GM18870 (cell line): ENCODE results near the gene ACBD4.

Source experiments
- ATAC-seq: cut with Tn5 transposase; IDR thresholded peaks from one replicate; pipeline ENCODE4 v1.9.1; 2021; ENCODE audit warnings: moderate library complexity; ENCODE audit not compliant: unreplicated experiment

ACBD4 gene

DNA sequence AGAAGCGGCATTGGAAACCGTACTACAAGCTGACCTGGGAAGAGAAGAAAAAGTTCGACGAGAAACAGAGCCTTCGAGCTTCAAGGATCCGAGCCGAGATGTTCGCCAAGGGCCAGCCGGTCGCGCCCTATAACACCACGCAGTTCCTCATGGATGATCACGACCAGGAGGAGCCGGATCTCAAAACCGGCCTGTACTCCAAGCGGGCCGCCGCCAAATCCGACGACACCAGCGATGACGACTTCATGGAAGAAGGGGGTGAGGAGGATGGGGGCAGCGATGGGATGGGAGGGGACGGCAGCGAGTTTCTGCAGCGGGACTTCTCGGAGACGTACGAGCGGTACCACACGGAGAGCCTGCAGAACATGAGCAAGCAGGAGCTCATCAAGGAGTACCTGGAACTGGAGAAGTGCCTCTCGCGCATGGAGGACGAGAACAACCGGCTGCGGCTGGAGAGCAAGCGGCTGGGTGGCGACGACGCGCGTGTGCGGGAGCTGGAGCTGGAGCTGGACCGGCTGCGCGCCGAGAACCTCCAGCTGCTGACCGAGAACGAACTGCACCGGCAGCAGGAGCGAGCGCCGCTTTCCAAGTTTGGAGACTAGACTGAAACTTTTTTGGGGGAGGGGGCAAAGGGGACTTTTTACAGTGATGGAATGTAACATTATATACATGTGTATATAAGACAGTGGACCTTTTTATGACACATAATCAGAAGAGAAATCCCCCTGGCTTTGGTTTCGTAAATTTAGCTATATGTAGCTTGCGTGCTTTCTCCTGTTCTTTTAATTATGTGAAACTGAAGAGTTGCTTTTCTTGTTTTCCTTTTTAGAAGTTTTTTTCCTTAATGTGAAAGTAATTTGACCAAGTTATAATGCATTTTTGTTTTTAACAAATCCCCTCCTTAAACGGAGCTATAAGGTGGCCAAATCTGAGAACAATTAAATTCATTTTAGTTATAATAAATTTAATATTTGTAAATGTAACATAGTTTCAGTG is 14.5 kb downstream of the ACBD4 start:
- no peak for ATAC-seq

DNA sequence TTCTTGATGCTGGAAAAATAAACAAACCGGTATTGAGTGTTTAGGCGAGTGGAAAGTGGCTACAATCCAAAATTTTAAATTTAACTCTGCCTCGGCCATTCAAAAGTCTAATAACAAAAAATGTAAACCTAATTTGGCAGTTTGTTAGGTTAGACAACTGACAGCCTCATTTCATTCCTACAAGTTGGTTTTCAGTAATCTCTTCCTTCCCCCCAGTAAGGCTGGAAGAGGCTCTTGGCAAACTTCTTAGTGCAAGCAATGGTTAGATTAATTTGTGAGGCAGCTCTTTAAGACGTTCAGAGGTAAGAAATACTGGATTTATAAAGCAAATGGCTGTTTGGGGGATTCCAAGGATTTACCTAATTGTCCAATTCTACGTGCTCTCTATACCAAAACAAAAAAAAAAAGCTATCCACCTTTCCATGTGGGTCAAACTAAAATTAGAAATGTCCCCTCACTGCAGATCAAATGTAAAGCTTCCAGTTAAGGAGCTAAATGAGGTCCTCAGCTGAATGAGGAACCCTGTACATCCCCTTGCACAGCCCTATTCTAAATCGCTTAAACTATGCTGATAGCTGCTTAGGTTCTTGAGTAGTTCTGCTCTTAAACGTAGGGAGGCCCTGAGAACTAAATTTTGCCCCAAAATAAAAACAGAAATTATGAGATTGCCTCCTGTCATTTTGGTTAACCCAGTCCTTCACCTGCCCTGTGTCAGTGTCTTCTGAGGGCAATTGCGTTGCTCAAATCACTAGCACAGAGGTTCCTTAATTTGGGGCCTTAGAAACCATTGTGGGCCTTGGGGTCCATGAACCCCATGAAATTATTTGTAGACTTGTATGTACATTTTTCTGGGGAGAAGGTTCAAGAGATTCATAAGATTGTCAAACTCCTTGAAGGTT is 15.7 kb downstream of the ACBD4 start:
- no peak for ATAC-seq

DNA sequence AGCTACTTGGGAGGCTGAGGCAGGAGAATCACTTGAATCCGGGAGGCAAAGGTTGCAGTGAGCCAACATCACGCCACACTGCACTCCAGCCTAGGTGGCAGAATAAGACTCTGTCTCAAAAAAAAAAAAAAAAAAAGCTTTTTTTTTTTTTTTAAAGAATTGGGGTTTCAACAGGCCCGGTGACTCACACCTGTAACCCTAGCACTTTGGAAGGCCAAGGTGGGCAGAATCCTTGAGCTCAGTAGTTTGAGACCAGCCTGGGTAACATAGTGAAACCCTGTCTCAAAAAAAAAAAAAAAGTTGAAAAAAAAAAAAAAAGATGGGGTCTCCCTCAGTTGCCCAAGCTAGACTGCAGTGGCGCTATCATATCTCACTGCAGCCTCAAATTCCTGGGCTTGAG is 19.5 kb downstream of the ACBD4 start:
- ATAC-seq, result no peak

DNA sequence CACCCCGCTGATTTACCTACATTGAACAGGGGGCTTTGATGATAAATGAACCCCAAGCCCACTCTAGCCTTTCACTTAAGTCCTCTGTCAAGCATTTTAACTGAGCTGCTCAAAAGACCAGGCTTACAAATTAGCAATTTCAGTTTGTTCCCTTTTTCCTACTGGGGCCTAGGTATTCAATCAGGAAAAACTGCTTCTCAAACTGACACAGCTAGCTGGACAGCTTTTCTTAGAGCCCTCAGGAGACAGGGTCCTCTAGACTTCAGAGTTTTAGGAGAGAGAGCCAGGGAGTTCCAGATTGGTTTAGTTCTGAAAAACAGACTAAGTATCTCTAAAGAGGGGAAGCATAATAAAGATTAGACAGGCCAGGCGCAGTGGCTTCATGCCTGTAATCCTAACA is 20.0 kb downstream of the ACBD4 start:
- ATAC-seq, result no peak

DNA sequence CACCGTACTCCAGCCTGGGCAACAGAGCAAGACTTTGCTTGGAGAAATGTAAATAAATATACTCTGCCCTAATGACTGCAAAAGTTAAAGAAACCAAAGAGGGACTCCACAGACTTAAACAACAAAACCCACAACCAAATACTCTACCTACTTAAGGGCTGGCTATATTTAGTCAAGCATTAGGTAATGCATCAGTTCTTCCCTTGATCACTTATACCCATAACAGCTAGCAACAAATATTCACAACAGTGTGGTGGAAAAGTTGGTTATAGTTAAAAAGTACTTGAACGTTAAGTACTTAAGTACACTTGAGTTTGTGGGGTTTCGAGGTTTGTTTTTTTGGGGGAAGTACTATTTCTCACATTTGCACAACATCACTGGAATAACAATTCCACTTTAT is 20.8 kb downstream of the ACBD4 start:
- ATAC-seq, result no peak

DNA sequence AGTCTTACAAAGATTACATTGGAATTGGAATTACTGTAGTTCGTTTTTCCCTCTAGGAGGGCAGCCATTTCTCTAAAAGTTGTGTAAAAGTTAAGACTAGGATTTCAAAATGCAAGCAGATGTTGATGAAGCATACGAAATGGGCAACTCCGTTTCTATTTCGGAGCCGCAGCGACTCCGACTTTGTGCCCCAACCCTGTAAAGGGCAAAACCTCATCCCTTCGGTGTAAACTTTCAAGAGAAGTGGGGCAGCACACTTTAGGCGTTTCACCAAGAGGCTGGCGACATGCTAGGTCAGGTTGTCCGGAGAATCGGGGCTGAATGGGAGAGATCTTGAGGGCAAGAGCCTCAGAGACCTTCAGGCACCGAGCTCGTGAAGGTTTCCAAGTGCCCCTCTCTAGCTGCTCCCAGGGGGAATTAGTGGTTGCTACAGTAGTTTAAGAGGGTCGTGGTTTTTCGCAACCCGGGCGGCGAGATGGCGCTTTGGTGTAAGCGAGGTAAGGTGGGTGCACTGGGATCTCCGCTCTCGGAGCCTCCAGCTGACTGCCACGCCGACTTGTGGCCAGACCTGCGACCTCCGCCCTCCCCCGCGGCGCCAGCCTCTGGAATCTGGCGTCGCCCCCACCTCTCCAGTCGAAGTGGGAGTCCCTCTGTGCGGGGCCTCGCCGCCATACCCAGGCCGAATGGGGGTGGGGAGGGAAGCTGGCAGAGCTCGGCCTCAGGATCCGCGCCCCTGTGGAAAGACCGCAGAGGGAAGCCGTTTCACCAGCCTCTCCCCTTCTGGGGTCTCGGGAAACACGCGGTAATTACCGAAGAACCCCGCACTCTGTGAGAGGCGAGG is 25.2 kb downstream of the ACBD4 start:
- peak; percentile 5 for ATAC-seq

DNA sequence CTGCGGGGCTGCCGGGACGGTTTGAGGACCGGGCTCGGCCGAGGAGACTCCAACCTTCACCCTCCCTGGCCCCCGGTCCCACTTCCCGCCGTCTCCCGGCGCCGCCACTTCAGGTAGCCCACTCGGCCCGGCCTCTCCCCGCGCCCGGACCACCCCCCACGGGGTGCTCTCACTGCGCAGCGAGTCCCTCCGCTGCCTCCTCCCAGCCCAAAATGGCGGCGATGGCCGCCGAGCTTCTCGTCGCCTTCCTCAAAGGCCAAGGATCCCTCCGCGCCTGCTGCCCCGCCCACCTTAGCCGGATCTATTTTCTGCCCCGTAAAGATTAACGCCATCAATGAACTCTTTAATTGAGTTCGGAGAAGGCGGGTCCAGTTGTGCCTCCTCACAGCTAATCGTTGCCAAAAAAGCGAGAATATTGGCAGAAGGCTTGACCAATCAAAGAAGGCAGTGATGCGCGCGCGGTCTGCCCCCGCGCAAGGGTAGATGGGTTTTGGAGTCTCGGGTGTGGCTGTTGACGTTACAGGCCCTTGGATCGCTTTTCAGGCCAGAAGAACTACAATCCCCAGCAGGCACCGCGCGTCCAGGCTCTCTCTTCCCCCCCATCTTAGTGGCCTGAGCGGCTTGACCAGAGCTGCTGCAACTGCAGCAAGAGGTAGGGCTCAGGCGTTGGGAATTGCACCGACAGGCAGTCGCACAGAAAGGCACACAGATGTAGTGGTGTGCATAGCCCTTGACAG is 26.0 kb downstream of the ACBD4 start, which contains the start of gene HEXIM2:
Gene HEXIM2, plus strand, starts transcription at position 588 of the 737 bp plus-strand sequence. CDS start 919 bp downstream, outside the sequence.
- ATAC-seq, result peak; percentile 89

DNA sequence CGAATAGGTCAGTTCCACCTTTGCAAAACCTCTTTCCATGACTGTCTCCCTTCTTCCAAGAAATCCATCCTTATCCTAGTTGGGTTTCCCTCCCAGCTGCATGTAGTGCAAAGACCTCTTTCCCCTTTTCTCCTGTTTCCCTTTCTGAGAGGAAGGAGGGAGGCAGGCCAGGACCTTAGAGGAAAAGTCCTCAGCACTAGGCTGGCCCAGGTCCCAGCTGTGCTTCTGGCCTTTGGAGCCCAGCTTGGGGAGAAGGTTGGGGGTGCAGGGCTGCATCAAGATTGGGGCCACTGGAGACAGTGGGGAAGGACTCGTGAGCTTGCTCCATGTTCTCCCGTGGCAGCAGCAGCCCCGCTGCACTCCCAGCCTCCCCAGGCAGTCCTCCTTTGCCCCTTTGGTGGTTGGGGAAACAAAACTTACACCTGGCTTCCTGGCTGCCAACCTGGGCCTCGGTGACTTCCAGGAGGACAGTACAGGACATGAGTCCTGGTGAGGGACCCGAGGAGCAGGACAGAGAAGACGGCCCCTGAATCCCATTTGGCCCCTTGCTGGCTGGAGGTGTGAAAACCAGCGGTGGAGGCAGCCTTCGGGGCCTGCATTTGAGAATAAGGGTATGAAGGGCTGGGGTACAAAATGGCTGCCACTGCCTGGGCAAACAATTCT is 26.7 kb downstream of the ACBD4 start:
- no peak for ATAC-seq

DNA sequence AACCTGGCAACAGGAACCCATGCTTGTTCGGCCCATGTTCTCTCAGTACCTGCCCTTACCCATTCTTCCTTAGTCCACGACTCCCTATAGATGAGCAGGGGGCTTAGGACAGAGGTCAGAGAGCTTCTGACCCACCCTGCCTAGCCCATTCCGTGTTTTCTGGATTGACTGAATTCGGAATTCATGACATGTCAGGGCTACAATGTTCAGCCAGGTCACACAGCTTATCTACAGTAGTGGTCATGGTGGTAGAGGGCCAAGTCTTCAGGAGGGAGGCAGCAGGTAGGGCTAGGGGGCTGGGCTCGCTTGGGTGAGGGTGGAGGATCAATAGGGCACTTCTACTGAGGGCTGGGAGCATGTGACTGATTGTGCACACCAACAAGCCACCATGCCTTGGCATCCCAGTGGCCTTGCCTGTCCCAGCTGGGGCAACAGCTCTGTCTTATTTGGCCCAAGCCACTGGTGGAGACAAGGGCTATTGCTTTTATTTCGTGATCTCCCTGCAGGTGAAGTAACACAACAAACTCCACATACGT is 29.3 kb downstream of the ACBD4 start:
- no peak for ATAC-seq

DNA sequence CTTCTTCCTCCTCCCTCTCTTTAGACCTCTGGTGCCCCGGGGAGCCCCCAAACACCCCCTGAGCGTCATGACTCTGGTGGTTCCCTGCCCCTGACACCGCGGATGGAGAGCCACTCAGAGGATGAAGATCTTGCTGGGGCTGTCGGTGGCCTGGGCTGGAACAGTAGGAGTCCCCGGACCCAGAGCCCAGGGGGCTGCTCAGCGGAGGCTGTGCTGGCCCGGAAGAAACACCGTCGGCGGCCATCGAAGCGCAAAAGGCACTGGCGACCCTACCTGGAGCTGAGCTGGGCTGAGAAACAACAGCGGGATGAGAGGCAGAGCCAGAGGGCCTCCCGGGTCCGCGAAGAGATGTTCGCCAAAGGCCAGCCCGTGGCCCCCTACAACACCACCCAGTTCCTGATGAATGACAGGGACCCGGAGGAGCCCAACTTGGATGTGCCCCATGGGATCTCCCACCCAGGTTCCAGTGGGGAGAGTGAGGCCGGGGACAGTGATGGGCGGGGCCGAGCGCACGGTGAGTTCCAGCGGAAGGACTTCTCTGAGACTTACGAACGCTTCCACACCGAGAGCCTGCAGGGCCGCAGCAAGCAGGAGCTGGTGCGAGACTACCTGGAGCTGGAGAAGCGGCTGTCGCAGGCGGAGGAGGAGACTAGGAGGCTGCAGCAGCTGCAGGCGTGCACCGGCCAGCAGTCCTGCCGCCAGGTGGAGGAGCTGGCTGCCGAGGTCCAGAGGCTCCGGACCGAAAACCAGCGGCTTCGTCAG is 33.7 kb downstream of the ACBD4 start:
- ATAC-seq, result no peak

DNA sequence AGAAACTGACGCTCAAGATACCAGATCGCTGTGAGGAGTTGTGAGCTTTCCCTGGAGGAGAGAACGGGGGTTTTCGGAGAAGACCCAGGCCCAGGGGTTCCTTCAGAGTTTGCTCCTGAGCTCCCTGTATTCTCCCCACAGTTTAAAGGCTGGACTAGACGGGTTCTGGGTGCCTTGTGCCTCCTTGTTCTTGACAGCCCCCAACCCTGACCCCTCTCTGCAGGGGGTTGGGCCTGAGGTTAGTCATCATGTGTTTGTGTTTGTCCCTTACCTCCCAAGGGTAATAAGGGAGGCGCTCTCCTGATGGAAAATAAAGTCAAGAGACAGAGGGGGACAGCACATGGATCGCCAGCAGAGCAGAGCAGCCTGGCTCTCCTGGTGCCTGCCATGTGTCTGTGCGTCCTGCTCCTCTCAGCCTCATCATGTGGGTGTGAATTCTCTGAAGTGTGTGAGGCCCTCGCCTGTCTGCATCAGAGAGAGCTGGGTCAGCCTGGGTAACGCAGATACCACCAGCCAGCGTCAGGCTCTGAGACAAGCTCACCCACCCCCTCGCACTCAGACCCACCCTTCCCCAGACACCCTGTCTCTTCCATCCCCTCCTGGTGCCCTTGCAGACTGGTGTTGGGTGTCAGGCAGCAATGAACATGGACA is 34.9 kb downstream of the ACBD4 start:
- ATAC-seq, result no peak

DNA sequence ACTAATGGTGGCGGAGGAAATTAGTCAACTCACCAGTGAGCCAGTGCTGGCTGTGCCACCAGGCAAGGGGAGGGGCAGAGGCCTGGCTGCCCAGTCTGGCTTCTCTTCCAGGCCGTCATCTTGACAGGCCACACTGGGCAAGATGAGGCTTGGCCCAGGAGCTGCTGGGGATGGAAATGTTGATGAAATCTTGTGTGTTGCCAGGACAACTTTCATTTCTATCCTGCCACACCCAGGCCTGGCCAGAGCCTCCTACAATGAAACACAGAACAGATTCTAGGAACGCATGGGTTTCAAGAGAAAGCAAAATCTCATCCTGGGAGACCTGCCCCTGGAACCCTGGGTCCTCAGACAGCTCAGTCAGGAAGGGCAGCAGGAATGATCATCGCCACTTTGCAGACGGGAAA is 35.4 kb downstream of the ACBD4 start:
- ATAC-seq, result no peak

DNA sequence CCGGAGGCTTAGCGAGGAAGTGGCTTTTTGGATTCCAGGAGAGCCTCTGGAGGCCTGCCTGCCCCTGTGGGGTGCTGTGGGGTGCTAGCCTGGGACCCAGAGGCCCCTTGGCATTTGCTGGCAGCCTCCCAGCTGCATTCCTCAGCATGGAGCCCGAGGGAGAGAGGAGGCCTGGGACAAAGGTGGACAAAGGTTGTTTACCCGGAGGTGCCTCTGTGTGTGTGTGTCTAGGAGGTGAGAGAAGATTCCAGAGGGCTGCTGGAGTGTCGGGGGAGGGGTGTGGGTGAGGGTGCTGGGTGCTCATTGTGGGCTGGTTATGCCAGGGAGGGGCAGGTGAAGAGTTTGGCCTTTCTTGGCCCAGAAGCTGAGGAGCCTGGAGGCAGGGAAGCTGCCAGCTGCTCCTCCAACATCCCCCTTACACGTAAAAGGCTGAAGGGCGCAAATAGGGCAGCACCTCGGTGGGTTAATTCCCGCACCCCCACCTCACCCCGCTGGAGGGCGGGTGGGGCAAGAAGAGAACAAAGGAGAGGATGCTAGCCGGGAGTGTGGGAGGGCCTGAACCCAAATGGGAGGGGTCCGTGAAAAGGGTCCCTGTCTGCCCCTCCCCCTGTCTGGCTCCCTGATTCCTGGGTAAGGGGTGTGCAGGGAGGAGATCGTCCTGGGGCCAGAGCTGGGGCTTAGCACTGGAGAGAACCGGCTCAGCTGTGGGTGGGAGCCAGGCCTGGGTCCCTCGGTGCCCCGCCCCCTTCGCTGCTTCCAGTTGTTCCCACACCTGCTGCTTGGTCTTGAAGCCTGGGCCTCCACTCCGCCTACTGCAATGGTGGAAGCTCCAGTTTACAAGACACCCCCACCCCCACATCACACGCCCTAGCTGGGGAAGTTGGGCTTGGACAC is 36.1 kb downstream of the ACBD4 start:
- ATAC-seq, result no peak

DNA sequence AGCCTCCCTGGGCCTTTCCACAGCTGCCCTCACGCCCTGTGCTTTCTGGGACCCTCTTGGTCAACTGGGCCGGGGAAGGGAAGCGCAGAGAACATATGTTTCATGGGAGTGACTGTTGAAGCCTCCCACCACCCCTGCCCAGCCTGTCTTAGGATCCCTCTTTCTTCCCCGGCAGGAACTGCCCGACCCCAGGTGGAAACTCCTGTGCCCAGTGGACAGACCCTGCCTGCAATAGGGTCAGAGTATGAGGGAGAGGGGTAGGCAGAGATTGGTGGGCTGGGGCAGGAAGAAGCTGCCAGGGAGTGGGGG is 36.7 kb downstream of the ACBD4 start:
- no peak for ATAC-seq

DNA sequence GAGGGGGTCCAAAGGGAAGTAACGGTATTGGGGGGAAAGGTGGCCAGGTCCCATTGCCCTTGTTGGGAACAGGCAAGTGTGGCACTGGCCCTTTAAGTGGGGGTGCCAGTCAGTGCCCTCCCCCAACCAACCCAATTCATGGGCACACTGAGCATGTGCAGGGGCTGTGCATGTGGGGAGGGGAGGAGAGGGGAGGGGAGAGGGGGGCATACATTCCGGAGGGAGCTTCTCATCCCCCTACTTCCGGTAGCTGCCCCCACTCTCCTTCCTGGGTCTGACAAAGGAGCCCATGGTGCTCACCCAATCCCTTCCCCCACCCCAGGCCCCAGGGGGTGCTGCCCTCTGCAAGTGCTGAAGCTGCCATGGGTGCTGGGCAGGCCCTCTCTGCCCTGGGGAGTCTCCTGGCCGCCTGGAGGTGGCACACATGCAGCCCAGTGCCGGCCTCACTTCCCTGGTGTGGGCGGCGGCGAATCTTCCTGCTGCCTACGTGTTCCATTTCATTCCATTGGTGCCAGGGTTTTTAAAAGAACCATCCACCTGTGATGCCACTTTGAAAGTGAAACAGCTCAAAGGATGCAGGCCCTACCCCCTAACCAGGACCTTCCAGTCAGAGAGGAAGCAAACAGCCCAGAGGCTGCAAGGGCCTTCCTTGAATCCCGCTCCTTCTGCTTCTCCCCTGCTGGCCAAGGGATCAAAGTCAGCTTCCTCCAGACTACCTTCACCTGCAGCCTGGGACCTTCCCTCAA is 37.2 kb downstream of the ACBD4 start:
- ATAC-seq, result no peak

DNA sequence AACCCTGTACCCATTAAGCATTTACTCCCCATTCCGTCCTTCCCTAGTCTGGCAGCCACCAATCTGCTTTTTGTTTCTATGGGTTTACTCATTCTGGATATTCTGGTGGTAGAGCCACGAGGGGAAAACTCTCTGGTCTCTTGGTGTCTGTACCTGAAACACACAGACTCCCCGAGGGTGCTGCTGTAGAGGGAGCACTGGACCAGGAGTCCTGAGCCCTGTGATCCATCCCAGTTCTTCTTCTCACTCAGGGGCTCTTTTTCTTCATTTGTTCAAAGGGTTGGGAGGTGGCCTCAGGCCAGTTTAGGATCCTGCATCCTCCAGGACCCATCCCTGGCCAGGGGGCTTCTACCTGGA is 40.2 kb downstream of the ACBD4 start:
- ATAC-seq, result no peak

DNA sequence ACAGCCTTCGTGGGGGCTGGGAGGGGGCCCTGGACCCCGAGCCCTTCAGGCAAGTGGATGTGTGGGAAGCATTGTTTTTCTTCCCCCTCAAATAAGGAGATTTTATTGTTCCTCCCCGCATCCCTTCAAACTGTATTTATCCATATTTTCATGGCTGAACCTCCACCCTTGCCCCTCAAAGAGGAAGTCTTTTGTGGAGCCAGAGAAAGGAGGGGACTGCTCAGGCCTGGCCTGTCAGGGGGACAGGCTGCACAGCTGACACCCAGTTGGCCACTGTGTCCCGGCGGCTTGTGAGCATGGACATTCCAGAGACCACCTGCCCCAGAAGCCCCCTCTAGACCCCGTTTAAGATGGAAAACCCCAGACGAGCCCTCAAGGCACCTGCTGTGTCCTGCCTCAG is 42.1 kb downstream of the ACBD4 start:
- no peak for ATAC-seq
